Measurements from ENCODE around the gene RHEBL1.

The RHEBL1 gene

GRCh38 chr12:49052451-49053208, 17.1 kb downstream of the RHEBL1 start:
- ChIA-PET CTCF (interaction anchor here (0.6 to 0.7 kb wide), 2 partner anchors 161 to 979 kb away, joined by 3 read pairs; no protein-coding TSS in a partner anchor), POLR2A (ENCODE audit: low non-redundant PET) (no interaction called here)
- DNase-seq (ENCODE audit: low spot score): no peak

GRCh38 chr12:49051777-49052438, 17.9 kb downstream of the RHEBL1 start:
- no peak for DNase-seq (ENCODE audit: low spot score)
- CTCF ChIA-PET: interaction anchor here (0.6 to 0.7 kb wide), 2 partner anchors 161 to 980 kb away, joined by 3 read pairs; no protein-coding TSS in a partner anchor
- no peak overlapping the region for H3K27ac ChIP-seq
- POLR2A ChIA-PET (ENCODE audit: low non-redundant PET): no interaction called here
- no peak for TF ChIP-seq CTCF (conservative IDR thresholded peaks at IDR 0.05; ENCODE audit: low read depth)

More at GRCh38 chr12:49052451-49053208, 17.1 kb downstream of the RHEBL1 start:
- no peak for TF ChIP-seq CTCF (conservative IDR thresholded peaks at IDR 0.05; ENCODE audit: low read depth)
- no peak overlapping the region for H3K27ac ChIP-seq

GRCh38 chr12:49051373-49051764, 18.4 kb downstream of the RHEBL1 start:
- POLR2A ChIA-PET (ENCODE audit: low non-redundant PET): no interaction called here
- H3K27ac ChIP-seq: no peak overlapping the region
- CTCF ChIA-PET: interaction anchor here (0.6 to 0.9 kb wide), 2 partner anchors 13 to 22 kb away, joined by 3 to 6 read pairs; no protein-coding TSS in a partner anchor
- TF ChIP-seq CTCF (conservative IDR thresholded peaks at IDR 0.05; ENCODE audit: low read depth): no peak
- no peak for DNase-seq (ENCODE audit: low spot score)

GRCh38 chr12:49050507-49051372, 19.0 kb downstream of the RHEBL1 start:
- no peak overlapping the region for H3K27ac ChIP-seq
- no peak for DNase-seq (ENCODE audit: low spot score)
- CTCF ChIA-PET: interaction anchor here (0.6 to 0.9 kb wide), 2 partner anchors 14 to 22 kb away, joined by 3 to 6 read pairs; no protein-coding TSS in a partner anchor
- TF ChIP-seq CTCF (conservative IDR thresholded peaks at IDR 0.05; ENCODE audit: low read depth): no peak
- POLR2A ChIA-PET (ENCODE audit: low non-redundant PET): no interaction called here

- TF ChIP-seq CTCF (conservative IDR thresholded peaks at IDR 0.05; ENCODE audit: low read depth): no peak
- no peak overlapping the region for H3K27ac ChIP-seq
- peak; percentile 70 for DNase-seq (ENCODE audit: low spot score)
- CTCF ChIA-PET: no interaction called here
- POLR2A ChIA-PET (ENCODE audit: low non-redundant PET): no interaction called here
Measured at GRCh38 chr12:49049566-49050224, 20.1 kb downstream of the RHEBL1 start.

Data from RWPE1 (cell line).